Gastroesophageal sphincter (tissue), 4 donors: ENCODE data around the gene DHRSX. TPM values are rescaled to one million over a fixed set of nuclear protein-coding genes. Genes with fewer than 3 reads are reported as not detected.

Source experiments
- ATAC-seq: fragments of 150-250 bp; one replicate; pipeline ENCODE4 v1.9.1; 2016; ENCODE audit warnings: mild to moderate bottlenecking, moderate library complexity
- H3K27ac ChIP-seq, 4 donors: fragments of 200-600 bp; sonication (generic) in 3 of 4; 1 replicate in 3 of 4; 2 replicates in 1 of 4; pipeline ENCODE4 v1.5.1; 2016 to 2019
- H3K27me3 ChIP-seq: fragments of 200-600 bp; sonication (generic); one replicate; pipeline ENCODE4 v1.5.1; 2019
- H3K36me3 ChIP-seq, 2 donors: fragments of 200-600 bp; sonication (generic); one replicate each; pipeline ENCODE4 v1.5.1; 2019; ENCODE audit warnings: control low read depth in 1 of 2
- H3K4me1 ChIP-seq, 3 donors: fragments of 200-600 bp; sonication (generic); 1 replicate in 2 of 3; 2 replicates in 1 of 3; pipeline ENCODE4 v1.5.1; 2016 to 2019; ENCODE audit warnings: control low read depth in 2 of 3
- H3K4me3 ChIP-seq, 2 donors: fragments of 200-600 bp; sonication (generic); one replicate each; pipeline ENCODE4 v1.5.1; 2019; ENCODE audit warnings: mild to moderate bottlenecking in 1 of 2, moderate library complexity in 1 of 2
- H3K9me3 ChIP-seq, 3 donors: fragments of 200-600 bp; sonication (generic); one replicate each; pipeline ENCODE4 v1.5.1; 2017 to 2019; ENCODE audit warnings: control low read depth in 2 of 3
- CTCF ChIP-seq, 4 experiments: fragments of 200-600 bp in 2 of 4; fragments of 450-650 bp in 2 of 4; sonication (generic) in 1 of 4; IDR thresholded peaks; one replicate each; pipeline ENCODE4 v1.5.1; 2017 to 2019; ENCODE audit warnings: antibody characterized with exemption in 4 of 4, mild to moderate bottlenecking in 2 of 4, moderate library complexity in 2 of 4
- EP300 ChIP-seq: sonication (generic); formaldehyde crosslinking; IDR thresholded peaks from one replicate; pipeline ENCODE4 v1.6.1; 2017; ENCODE audit warnings: antibody characterized with exemption, mild to moderate bottlenecking
- POLR2A ChIP-seq, 2 donors: fragments of 450-650 bp; IDR thresholded peaks; one replicate each; pipeline ENCODE4 v1.6.1; 2017; ENCODE audit warnings: antibody characterized with exemption in 2 of 2, mild to moderate bottlenecking in 2 of 2, moderate library complexity in 1 of 2
- POLR2AphosphoS5 ChIP-seq: sonication (generic); formaldehyde crosslinking; IDR thresholded peaks from one replicate; pipeline ENCODE4 v1.6.1; 2017; ENCODE audit warnings: antibody characterized with exemption
- WGBS, 2 donors: methylation state at CpG; one replicate each; pipeline ENCODE4 v1.1.5; 2018; ENCODE audit warnings: low coverage in 1 of 2; 5-methylcytosine and 5-hydroxymethylcytosine counted together
- total RNA-seq, 4 donors: library from RNA; depleted of rRNA; stranded (reverse); fragments of >200 nt; gene quantifications; one replicate each; pipeline ENCODE4 v1.1.0, GENCODE V29; 2016

The DHRSX gene, protein sequence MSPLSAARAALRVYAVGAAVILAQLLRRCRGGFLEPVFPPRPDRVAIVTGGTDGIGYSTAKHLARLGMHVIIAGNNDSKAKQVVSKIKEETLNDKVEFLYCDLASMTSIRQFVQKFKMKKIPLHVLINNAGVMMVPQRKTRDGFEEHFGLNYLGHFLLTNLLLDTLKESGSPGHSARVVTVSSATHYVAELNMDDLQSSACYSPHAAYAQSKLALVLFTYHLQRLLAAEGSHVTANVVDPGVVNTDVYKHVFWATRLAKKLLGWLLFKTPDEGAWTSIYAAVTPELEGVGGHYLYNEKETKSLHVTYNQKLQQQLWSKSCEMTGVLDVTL
- total RNA-seq, result 10 to 100 TPM; 16.8 to 26.3 (median 21.1) TPM

GRCh38 chrX:2500803-2501558 is at the start of gene DHRSX, which contains the start of gene ZBED1:
Gene DHRSX, minus strand, starts transcription at chrX:2500976. Its CDS starts 51 bp downstream, at chrX:2500925.
Gene ZBED1, minus strand, starts transcription at chrX:2500976. Its CDS starts 10,257 bp downstream, at chrX:2490719.
- ATAC-seq, result peak; percentile 60
- Histone ChIP-seq H3K9me3 (no peaks in the 10 kb centered on the region), H3K27ac (peak within 1 kb of the TSS; percentile 86 to 94 (median 93)), H3K4me3 (peak within 1 kb of the TSS; percentile 74 to 82), H3K27me3 (no peaks in the 10 kb centered on the region), H3K36me3 (peaks cover 0 to 3% of the 10 kb centered on the region in 2 donors), H3K4me1 (peaks cover 7 to 46% (median 11%) of the 10 kb centered on the region in 3 donors)
- no CpG with 5 or more reads among the region's 57 CpGs for WGBS, 2 donors
- no peak for TF ChIP-seq EP300
- no peak for TF ChIP-seq CTCF (IDR thresholded peaks at IDR 0.05)
- TF ChIP-seq POLR2AphosphoS5, result no peak
- peak; percentile 29 to 32 for TF ChIP-seq POLR2A (IDR thresholded peaks at IDR 0.05)

DNA sequence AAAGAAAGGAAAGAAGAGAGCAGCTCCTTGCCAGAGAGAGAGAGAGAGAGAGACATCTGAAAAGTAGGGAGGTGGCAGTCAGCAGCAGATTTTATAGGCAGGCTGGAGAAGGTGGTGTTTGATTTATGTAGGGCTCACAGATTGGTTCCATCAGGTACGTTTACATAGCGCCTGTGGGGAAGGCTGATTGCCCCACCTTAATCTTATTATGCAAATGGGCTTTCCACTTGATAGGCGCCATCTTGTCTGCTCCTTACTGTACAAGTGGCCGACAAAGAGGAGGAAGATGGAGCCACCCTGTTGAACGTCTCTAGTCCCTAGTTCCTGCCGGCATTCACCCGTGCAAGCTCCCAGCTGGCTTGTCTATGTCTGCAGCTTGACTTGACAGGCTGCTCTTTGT is 49.1 kb upstream of the DHRSX start:
- ATAC-seq, result no peak
- WGBS, 2 donors, result 25 to 37% methylated on average over 7 of the region's 7 CpGs
- Histone ChIP-seq H3K4me1 (no peaks in the 10 kb centered on the region), H3K27ac (no peak overlapping the region), H3K36me3 (no peaks in the 10 kb centered on the region), H3K4me3 (no peak overlapping the region), H3K9me3 (peaks cover 0 to 7% (median 0%) of the 10 kb centered on the region in 3 donors), H3K27me3 (peaks cover 22% of the 10 kb centered on the region)
- no peak for TF ChIP-seq POLR2AphosphoS5
- TF ChIP-seq POLR2A (IDR thresholded peaks at IDR 0.05), result no peak
- TF ChIP-seq CTCF (IDR thresholded peaks at IDR 0.05), result no peak
- no peak for TF ChIP-seq EP300

DNA sequence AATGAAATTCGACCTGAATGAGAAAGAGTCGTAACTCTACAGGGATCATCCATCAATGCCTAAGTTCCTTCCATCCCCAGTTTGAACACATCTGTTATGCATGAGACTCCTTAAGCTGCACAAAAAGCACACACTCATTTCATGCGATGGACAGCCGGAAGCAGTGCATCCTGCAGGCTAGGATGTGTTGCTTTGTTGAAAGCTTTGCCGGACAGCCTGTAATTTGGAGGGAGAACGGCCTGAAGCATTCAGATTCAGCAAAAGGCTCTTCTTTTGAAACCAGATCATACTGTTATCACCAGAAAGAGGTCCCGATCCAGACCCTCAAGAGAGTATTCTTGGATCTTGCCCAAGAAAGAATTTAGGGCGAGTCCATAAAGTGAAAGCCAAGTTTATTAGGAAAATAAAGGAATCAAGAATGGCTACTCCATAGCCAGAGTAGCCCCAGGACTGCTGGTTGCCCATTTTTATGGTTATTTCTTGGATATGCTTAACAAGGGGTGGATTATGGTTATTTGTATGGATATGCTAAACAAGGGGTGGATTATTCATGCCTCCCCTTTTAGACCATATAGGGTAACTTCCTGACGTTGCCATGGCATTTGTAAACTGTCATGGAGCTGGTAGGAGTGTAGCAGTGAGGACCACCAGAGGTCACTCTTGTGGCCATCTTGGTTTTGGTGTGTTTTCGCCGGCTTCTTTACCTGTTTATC is 48.1 kb upstream of the DHRSX start:
- H3K27me3 ChIP-seq, result peaks cover 22% of the 10 kb centered on the region
- no peak overlapping the region for H3K27ac ChIP-seq
- TF ChIP-seq POLR2A (IDR thresholded peaks at IDR 0.05) (no peak), POLR2AphosphoS5 (no peak), CTCF (IDR thresholded peaks at IDR 0.05) (no peak), EP300 (no peak)
- no peaks in the 10 kb centered on the region for H3K36me3 ChIP-seq
- H3K4me3 ChIP-seq, result no peak overlapping the region
- H3K4me1 ChIP-seq, result no peaks in the 10 kb centered on the region
- H3K9me3 ChIP-seq, result peaks cover 0 to 6% (median 0%) of the 10 kb centered on the region in 3 donors
- ATAC-seq, result no peak
- 24 to 26% methylated on average over 11 of the region's 11 CpGs for WGBS, 2 donors

GRCh38 chrX:2547736-2548135 is 47.0 kb upstream of the DHRSX start:
- 60 to 100% methylated on average over 1 of the region's 4 CpGs for WGBS, 2 donors

More at GRCh38 chrX:2547736-2548135, 47.0 kb upstream of the DHRSX start:
- H3K4me3 ChIP-seq, result no peak overlapping the region
- no peak for TF ChIP-seq EP300
- no peak for TF ChIP-seq CTCF (IDR thresholded peaks at IDR 0.05)
- no peak for TF ChIP-seq POLR2AphosphoS5
- TF ChIP-seq POLR2A (IDR thresholded peaks at IDR 0.05), result no peak
- peaks cover 22% of the 10 kb centered on the region for H3K27me3 ChIP-seq
- H3K4me1 ChIP-seq, result no peaks in the 10 kb centered on the region
- ATAC-seq, result no peak
- H3K36me3 ChIP-seq, result no peaks in the 10 kb centered on the region
- H3K27ac ChIP-seq, result no peak overlapping the region
- peaks cover 0 to 6% (median 0%) of the 10 kb centered on the region in 3 donors for H3K9me3 ChIP-seq
